Trophoblast cell (in vitro differentiated cells and primary cell): Measurements from ENCODE around the gene BMS1.
"Not testable (repeated sequence)": the region's sequence is repeated elsewhere in the genome, so short reads cannot be mapped to it uniquely, and the experiment has no call there.

Source experiments
- DNase-seq, 2 donors: peaks; one replicate each; pipeline ENCODE4 v3.0.0-alpha.2; 2016
- H2AFZ ChIP-seq: 2 replicates; pipeline ENCODE4 v1.6.1; 2013; ENCODE audit warnings: low read length, moderate library complexity, mild to moderate bottlenecking; ENCODE audit not compliant: insufficient read depth, poor library complexity
- H2AK5ac ChIP-seq: 2 replicates; pipeline ENCODE4 v1.6.1; 2013; ENCODE audit warnings: mild to moderate bottlenecking, low read length
- H2BK120ac ChIP-seq: 2 replicates; pipeline ENCODE4 v1.6.1; 2013; ENCODE audit warnings: low read length, mild to moderate bottlenecking, moderate library complexity; ENCODE audit not compliant: insufficient read depth, poor library complexity
- H2BK12ac ChIP-seq: 2 replicates; pipeline ENCODE4 v1.6.1; 2013; ENCODE audit warnings: mild to moderate bottlenecking, low read length, moderate library complexity
- H2BK5ac ChIP-seq: 2 replicates; pipeline ENCODE4 v1.6.1; 2013; ENCODE audit warnings: low read length, low read depth, moderate library complexity, mild to moderate bottlenecking; ENCODE audit not compliant: poor library complexity
- H3K14ac ChIP-seq: 2 replicates; pipeline ENCODE4 v1.6.1; 2013; ENCODE audit warnings: mild to moderate bottlenecking, low read length
- H3K18ac ChIP-seq: 2 replicates; pipeline ENCODE4 v1.6.1; 2013; ENCODE audit warnings: mild to moderate bottlenecking, low read length
- H3K23ac ChIP-seq: 2 replicates; pipeline ENCODE4 v1.6.1; 2013; ENCODE audit warnings: low read length
- H3K27ac ChIP-seq: 2 replicates; pipeline ENCODE4 v1.5.1; 2013; ENCODE audit warnings: low read depth, mild to moderate bottlenecking, inconsistent platforms, low read length, moderate library complexity
- H3K27me3 ChIP-seq: 2 replicates; pipeline ENCODE4 v1.6.1; 2013; ENCODE audit warnings: inconsistent platforms, mild to moderate bottlenecking, low read length, moderate library complexity; ENCODE audit not compliant: insufficient read depth
- H3K36me3 ChIP-seq, 2 experiments: 1 replicate in 1 of 2; 2 replicates in 1 of 2; pipeline ENCODE4 v1.6.1; 2013; ENCODE audit warnings: low read length in 2 of 2, mild to moderate bottlenecking in 2 of 2, moderate library complexity in 1 of 2; ENCODE audit not compliant: insufficient read depth in 2 of 2, control insufficient read depth in 1 of 2
- H3K4ac ChIP-seq: 2 replicates; pipeline ENCODE4 v1.6.1; 2013; ENCODE audit warnings: low read depth, mild to moderate bottlenecking, low read length, moderate library complexity
- H3K4me1 ChIP-seq, 2 experiments: 1 replicate in 1 of 2; 2 replicates in 1 of 2; pipeline ENCODE4 v1.6.1; 2013; ENCODE audit warnings: low read length in 2 of 2, mild to moderate bottlenecking in 2 of 2, moderate library complexity in 1 of 2; ENCODE audit not compliant: insufficient read depth in 2 of 2, control insufficient read depth in 1 of 2
- H3K4me2 ChIP-seq: 2 replicates; pipeline ENCODE4 v1.6.1; 2013; ENCODE audit warnings: inconsistent platforms, mild to moderate bottlenecking, low read length, moderate library complexity
- H3K4me3 ChIP-seq: 2 replicates; pipeline ENCODE4 v1.5.1; 2013; ENCODE audit warnings: mild to moderate bottlenecking, low read depth, low read length, inconsistent platforms
- H3K79me1 ChIP-seq: one replicate; pipeline ENCODE4 v1.6.1; 2013; ENCODE audit warnings: low read length
- H3K79me2 ChIP-seq: 2 replicates; pipeline ENCODE4 v1.6.1; 2013; ENCODE audit warnings: low read length, mild to moderate bottlenecking; ENCODE audit not compliant: control insufficient read depth, insufficient read depth, poor library complexity
- H3K9ac ChIP-seq: 2 replicates; pipeline ENCODE4 v1.6.1; 2013; ENCODE audit warnings: mild to moderate bottlenecking, low read length
- H3K9me3 ChIP-seq: 2 replicates; pipeline ENCODE4 v1.6.1; 2013; ENCODE audit warnings: low read depth, mild to moderate bottlenecking, control low read depth, inconsistent platforms, low read length; ENCODE audit not compliant: insufficient read depth
- H4K12ac ChIP-seq: 2 replicates; pipeline ENCODE4 v1.6.1; 2013; ENCODE audit warnings: low read depth, mild to moderate bottlenecking, low read length, moderate library complexity
- H4K8ac ChIP-seq: 2 replicates; pipeline ENCODE4 v1.6.1; 2013; ENCODE audit warnings: low read depth, mild to moderate bottlenecking, low read length, moderate library complexity
- H4K91ac ChIP-seq: one replicate; pipeline ENCODE4 v1.6.1; 2013; ENCODE audit warnings: low read depth, mild to moderate bottlenecking, low read length, moderate library complexity
- WGBS: extraction: QIAGEN DNeasy Blood & Tissue Kit; methylation state at CpG from one replicate; pipeline ENCODE4 v1.1.7; 2013; ENCODE audit warnings: missing lambda C conversion rate; ENCODE audit not compliant: insufficient read length, insufficient coverage; ENCODE audit errors: extremely low coverage; 5-methylcytosine and 5-hydroxymethylcytosine counted together

BMS1 gene

DNA sequence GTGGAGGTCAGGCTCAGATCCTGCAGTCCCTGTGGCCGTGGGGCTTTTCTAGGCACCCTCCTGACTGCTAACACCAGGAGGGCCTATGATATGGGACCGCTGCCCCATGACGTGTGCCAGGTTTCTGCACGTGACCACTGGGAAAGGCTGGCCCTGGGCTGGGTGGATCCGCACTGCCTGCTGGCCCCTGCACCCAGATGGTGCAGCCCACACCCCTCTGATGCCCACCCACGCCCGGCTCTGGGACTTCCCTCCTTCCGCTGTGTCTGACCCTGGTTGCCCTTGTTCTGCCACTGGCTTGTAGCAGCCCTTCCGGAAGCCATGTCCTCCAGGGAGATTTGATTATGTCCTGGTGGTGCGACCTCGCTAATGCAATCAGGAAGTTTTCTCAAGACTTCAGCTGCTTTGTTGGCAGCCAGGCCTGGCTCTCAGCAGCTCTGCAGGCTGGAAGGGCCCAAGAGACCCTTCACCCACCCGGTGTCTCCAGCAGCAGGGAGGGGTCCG lies 88.6 kb downstream of the BMS1 start:
- H3K36me3 ChIP-seq, H3K4me1 ChIP-seq, H4K12ac ChIP-seq, H2AK5ac ChIP-seq, H3K18ac ChIP-seq, H3K79me2 ChIP-seq, H2AFZ ChIP-seq, H3K23ac ChIP-seq, H3K27me3 ChIP-seq, H3K14ac ChIP-seq, H3K4me2 ChIP-seq, H3K79me1 ChIP-seq, H2BK5ac ChIP-seq, H3K27ac ChIP-seq, H3K4ac ChIP-seq, H2BK120ac ChIP-seq, H3K9ac ChIP-seq, DNase-seq, H3K4me3 ChIP-seq, H4K91ac ChIP-seq, H2BK12ac ChIP-seq, H3K9me3 ChIP-seq, H4K8ac ChIP-seq: not testable (repeated sequence)
- no CpG with 5 or more reads among the region's 13 CpGs for WGBS

DNA sequence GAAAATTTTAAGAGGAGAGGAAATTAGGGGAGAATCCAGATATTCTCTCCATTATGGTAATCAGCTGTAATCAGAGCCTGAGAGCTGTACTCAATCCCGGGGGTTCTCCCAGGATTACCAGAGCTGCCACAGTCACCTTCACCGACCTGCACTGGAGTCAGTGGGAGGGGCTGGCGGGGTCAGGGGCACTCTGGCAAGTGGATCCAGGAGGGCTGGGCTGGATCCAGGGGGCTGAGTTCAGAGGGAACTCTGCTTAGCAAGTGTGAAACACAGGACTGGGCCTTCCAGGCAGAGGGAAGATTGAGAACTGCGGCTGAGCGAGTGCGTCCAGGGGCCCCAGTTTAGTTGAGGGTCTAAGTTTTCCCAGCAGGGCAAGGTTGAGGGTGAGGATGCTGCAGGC lies 89.2 kb downstream of the BMS1 start:
- H3K18ac ChIP-seq = no peak overlapping the region
- no peak overlapping the region for H2AFZ ChIP-seq
- H3K4ac ChIP-seq = no peak overlapping the region
- H3K9me3 ChIP-seq = no peaks in the 10 kb centered on the region
- H4K91ac ChIP-seq = no peak overlapping the region
- no peak overlapping the region for H4K12ac ChIP-seq
- no peak overlapping the region for H3K14ac ChIP-seq
- H3K4me2 ChIP-seq = no peak overlapping the region
- no peaks in the 10 kb centered on the region for H3K27me3 ChIP-seq
- no peak overlapping the region for H2AK5ac ChIP-seq
- no peaks in the 10 kb centered on the region for H3K79me2 ChIP-seq
- no peaks in the 10 kb centered on the region for H3K79me1 ChIP-seq
- H3K36me3 ChIP-seq = no peaks in the 10 kb centered on the region
- no peak for DNase-seq
- H3K4me1 ChIP-seq = no peaks in the 10 kb centered on the region
- H2BK12ac ChIP-seq = no peak overlapping the region
- no peak overlapping the region for H3K4me3 ChIP-seq
- H4K8ac ChIP-seq = no peak overlapping the region
- H2BK5ac ChIP-seq = no peak overlapping the region
- no peak overlapping the region for H3K27ac ChIP-seq
- no peak overlapping the region for H3K23ac ChIP-seq
- no CpG with 5 or more reads among the region's 6 CpGs for WGBS
- no peak overlapping the region for H2BK120ac ChIP-seq
- no peak overlapping the region for H3K9ac ChIP-seq

DNA sequence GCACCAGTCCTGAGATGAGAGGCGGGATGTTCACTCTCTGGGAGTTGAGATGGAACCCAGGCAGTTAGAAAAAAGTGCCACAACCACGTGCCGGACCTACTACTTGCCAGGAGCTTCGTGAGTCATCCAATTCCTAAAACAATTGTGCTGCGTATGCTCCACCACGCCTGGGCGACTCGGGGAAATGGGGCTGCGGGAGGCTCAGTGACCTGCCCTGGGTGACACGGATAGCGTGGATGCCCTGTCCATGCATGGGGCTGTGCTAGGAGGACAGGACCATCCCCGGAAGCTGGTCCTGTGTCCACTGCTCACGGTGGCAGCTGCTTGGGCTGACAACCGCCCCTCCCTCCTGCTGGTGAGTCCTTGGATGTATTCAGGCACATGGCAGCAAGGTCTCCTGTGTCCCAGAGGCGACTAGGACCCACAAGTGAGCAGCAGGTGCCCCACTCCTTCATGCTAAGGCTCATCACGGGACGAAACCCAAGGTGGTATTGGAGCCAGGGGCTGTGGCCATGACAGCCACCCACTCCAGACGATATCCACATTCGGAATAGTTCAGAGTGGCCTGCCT lies 90.4 kb downstream of the BMS1 start:
- H3K4me3 ChIP-seq = peak overlapping the region; percentile 21
- no peaks in the 10 kb centered on the region for H3K36me3 ChIP-seq
- H3K27ac ChIP-seq = no peak overlapping the region
- peak in 1 of 2 donors; percentile 36 for DNase-seq
- H3K18ac ChIP-seq = no peak overlapping the region
- H3K27me3 ChIP-seq = no peaks in the 10 kb centered on the region
- H4K8ac ChIP-seq = no peak overlapping the region
- no CpG with 5 or more reads among the region's 19 CpGs for WGBS
- H3K4me2 ChIP-seq = no peak overlapping the region
- H2BK5ac ChIP-seq = no peak overlapping the region
- H3K79me2 ChIP-seq = no peaks in the 10 kb centered on the region
- H3K23ac ChIP-seq = no peak overlapping the region
- H2AFZ ChIP-seq = no peak overlapping the region
- H2AK5ac ChIP-seq = no peak overlapping the region
- no peak overlapping the region for H3K14ac ChIP-seq
- no peaks in the 10 kb centered on the region for H3K9me3 ChIP-seq
- no peaks in the 10 kb centered on the region for H3K4me1 ChIP-seq
- no peak overlapping the region for H2BK12ac ChIP-seq
- H4K12ac ChIP-seq = no peak overlapping the region
- no peak overlapping the region for H2BK120ac ChIP-seq
- H3K4ac ChIP-seq = no peak overlapping the region
- no peaks in the 10 kb centered on the region for H3K79me1 ChIP-seq
- no peak overlapping the region for H3K9ac ChIP-seq
- no peak overlapping the region for H4K91ac ChIP-seq

DNA sequence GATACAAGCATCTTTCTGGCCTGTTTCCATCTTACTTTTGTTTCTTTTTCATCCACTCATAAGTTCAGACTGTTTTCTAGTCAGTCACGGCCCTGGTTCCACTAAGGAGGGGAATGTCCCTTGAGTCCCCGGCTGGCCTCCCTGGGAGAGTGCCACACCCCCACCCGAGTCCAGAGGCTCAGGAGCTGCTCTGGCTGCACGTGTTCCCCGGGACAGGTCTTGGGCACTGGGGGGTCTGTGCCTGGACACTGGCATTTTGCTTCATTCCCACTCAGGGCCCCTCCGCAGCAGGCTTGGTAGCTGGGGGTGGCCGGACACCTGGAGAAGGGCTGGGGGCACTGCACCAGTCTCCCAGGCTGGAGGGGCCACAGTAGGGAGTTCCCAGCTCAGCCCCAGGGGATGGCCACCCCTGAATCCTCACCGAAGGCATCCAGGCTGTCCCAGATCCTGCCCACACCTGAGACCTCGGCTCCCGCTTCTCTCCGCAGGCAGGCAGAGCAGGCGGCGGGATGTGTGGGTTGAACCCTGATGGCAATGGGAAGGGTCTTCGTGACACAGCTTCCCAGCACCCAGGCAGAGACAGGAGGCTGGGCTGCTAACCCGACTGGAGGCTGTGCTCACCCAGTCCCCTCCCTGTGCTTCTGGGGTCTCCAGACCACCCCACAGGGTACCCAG lies 92.3 kb downstream of the BMS1 start:
- Histone ChIP-seq H4K8ac (no peak overlapping the region), H4K12ac (no peak overlapping the region), H2BK12ac (no peak overlapping the region), H3K4ac (no peak overlapping the region), H3K4me3 (no peak overlapping the region), H4K91ac (no peak overlapping the region), H2AFZ (no peak overlapping the region), H3K27ac (no peak overlapping the region), H3K23ac (no peak overlapping the region), H3K18ac (no peak overlapping the region), H3K9ac (no peak overlapping the region), H3K79me1 (no peaks in the 10 kb centered on the region), H3K79me2 (no peaks in the 10 kb centered on the region), H2BK120ac (no peak overlapping the region), H3K4me2 (no peak overlapping the region), H2BK5ac (no peak overlapping the region), H3K14ac (no peak overlapping the region), H3K36me3 (no peaks in the 10 kb centered on the region), H2AK5ac (no peak overlapping the region), H3K27me3 (no peaks in the 10 kb centered on the region), H3K4me1 (no peaks in the 10 kb centered on the region), H3K9me3 (no peaks in the 10 kb centered on the region)
- no CpG with 5 or more reads among the region's 15 CpGs for WGBS
- DNase-seq = no peak
